ENCODE data around the gene HBEGF.
"Not testable (repeated sequence)": the region's sequence is repeated elsewhere in the genome, so short reads cannot be mapped to it uniquely, and the experiment has no call there.

The HBEGF gene

GRCh38 chr5:140360681-140361479, 14.5 kb upstream of the HBEGF start:
- DNase-seq: no peak

DNA sequence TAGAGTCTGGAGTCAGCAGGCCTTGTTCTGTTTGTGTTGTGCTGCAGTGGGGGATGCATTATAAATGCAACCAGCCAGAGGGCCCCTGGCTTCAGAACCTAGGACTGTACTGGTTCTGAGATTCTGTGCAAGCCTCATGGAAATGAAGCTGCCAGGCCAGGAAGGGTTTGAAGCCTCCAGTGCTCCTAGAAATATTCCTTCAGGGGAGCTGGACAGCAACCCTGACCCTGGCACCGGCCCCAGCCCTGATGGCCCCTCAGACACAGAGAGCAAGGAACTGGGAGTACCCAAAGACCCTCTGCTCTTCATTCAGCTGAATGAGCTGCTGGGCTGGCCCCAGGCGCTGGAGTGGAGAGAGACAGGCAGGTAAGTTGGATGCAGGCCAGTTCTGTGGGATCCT, 13.7 kb upstream of the HBEGF start, which contains the start of gene SLC4A9:
Gene SLC4A9, plus strand, starts transcription at position 94 of the 400 bp plus-strand sequence. Its CDS starts 43 bp downstream, at position 137.
- DNase-seq: no peak

GRCh38 chr5:140358738-140359310, 12.4 kb upstream of the HBEGF start:
- DNase-seq: no peak

DNA sequence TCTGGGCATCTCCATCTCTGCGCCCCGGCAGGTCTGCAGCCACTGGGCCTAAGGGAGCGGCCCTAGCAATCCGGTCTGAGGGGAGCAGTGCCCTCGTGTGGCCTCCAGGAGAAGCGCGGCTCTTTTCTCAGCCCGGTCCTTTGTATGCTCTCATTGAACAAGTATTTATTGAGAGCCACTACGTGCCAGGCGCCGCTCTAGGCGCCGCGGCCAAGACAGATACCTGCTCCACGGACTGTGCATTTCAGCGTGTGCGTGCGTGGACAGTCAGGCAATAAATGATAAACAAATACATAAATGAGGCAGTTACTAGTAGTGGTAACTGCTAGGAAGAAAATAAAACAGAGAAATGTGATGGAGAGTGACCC, 11.3 kb upstream of the HBEGF start:
- peak; percentile 64 for DNase-seq

- DNase-seq: no peak
These were observed 10.7 kb upstream of the HBEGF start for GRCh38 chr5:140356853-140357725.

- no peak for DNase-seq
These were observed 9.1 kb upstream of the HBEGF start for GRCh38 chr5:140355546-140355945.

DNA sequence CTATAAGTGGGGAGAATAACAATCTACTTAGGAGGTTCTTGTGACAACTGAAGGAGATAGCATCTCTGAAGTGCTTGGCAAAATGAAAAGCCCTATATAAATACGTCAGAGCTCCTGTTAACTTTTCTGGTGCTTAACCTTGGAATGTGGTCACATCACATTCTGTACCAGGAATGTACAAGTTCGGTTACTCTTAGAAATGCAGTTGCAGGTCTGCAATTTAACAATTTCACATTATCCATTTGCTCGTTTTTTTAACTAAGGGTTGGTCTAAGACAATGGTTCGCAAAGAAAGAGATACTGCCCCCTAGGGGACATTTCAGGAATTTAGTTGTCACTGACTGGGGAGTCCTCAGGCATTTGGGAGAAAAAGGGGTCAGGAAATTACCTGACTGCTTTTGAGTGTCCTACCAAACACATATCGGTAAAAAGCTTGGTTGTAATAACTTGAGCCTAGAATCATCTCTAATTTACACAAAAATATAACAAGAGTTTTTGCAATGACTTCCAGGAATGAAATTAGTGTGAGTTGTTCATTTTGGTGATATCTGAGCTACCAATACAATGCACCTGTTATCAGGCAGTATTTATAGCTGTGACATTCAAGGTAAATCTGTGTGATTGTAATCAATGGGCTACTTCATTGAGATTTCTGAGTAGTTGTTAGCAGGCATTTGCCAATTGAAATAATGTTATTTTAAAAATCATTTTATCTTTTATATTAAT, 5.4 kb upstream of the HBEGF start:
- peak; percentile 33 for DNase-seq

DNA sequence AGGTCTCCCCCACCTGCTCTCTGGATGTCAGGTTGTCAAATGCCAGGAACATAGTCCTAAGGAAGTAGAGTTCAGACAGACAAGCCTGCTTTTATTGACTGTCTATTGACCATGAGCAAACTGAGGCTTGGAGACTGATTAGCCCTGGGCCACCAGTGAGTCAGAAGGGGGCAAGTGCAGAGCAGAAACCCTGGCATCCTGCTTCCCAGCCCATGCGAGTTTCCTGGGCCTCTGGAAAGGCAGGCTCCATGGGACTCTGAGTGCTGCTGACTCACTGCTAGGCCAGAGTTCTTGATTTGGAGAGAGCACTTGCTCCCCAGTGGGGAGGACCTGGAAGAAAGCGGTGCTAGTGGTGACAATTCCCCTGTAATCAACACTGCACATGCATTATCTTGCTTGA, 2.8 kb upstream of the HBEGF start:
- DNase-seq: no peak

- no peak for DNase-seq
These were observed 1.7 kb upstream of the HBEGF start for GRCh38 chr5:140348104-140348503.

- DNase-seq: no peak
These were observed 957 bp upstream of the HBEGF start for GRCh38 chr5:140347360-140347759.

DNA sequence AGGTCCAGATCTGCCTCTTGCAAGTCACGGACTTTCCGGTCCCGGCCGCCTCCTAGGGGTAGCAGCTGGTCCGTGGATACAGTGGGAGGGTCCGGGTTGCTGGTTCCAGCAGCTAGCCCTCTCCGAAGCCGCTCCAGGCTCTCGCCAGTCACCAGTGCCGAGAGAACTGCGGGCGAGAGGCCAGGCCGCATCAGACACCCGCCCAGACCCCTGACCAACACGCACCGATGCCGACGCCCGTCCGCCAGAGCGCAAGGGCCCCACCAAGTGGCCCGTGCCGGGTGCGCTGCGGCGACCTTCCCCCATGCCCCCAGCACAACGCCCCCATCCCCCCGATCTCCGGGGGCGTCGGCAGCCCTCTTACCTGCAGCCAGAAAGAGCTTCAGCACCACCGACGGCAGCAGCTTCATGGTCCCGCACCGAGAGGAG, 470 bp downstream of the HBEGF start:
- DNase-seq: no peak

DNA sequence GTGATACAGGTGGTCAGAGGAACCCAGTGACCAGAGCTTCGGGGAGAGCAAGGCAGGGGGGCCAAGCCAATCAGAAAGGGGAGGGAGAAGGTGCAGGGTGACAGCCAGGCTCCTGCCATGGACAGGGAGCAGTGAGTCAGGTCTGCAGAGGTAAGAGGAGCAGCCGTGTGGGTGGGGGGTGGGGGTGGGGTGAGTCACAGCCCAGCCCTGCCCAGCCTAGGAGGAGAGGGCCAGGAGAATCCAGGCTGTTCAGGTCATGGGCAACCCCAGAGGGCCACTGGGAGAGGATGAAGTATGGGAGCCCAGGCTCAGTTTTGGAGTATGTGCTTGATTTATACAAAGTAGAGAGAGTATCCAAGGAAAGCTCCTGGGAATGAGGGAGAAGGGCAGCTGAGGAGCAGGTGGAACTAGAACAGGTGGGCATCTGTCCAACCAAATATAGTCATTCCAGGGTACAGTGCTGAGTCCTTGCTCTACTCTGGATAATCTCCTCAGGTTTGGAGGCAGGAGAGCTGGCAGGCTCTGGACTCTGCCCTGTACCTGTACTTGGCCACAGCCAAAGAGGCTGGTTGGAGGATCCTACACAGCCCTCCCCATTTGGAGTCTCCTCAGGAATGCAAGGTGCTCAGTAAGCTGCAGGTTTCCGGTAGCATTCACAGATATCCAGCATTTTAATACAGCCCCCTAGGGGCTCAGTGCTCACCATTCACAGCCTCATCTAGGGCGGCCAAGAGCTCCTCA, 1.6 kb downstream of the HBEGF start:
- DNase-seq: peak; percentile 8

GRCh38 chr5:140343849-140344248, 2.6 kb downstream of the HBEGF start:
- not testable (repeated sequence) for DNase-seq

- no peak for DNase-seq
These were observed 3.5 kb downstream of the HBEGF start for GRCh38 chr5:140342896-140343295.

DNA sequence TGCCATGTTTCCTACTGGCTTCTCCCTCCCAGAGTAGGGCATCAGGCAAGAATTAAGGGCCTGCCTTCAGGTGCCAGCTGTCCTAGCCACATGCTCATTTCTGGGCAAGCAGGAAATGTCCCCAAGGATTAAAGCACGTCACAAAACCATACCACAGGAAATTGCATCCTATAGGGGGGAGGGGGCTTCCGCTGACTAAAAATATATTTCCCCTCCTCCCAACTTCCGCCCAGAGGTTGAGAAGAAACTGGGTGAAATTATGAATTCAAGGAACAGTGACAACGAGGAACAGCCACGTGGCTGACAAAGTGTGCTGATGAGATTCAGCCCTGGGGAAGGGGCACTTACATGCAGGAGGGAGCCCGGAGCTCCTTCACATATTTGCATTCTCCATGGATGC, 4.1 kb downstream of the HBEGF start:
- no peak for DNase-seq

- no peak for DNase-seq
These were observed 4.8 kb downstream of the HBEGF start for GRCh38 chr5:140341591-140341990.

GRCh38 chr5:140340605-140341121, 5.7 kb downstream of the HBEGF start:
- no peak for DNase-seq

DNA sequence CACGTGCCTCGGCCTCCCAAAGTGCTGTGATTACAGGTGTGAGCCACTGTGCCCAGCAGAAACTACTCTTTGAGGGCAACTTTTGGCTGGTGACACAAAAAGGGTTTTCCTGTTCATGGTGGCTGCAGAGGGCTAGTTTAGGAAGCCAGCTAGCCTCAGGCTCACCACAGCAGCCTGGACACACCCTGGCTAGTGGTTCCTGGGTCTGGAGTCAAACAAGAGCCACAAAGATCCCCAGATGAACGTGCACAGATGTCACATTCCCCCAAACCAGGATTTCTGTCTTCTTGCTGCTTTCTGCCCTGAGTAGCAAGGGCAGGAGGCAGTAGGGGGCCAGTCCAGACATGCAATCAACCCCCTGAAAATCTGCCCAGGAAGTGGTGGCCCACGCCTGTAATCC, 6.8 kb downstream of the HBEGF start:
- no peak for DNase-seq

- no peak for DNase-seq
These were observed 7.5 kb downstream of the HBEGF start for GRCh38 chr5:140338908-140339307.

DNA sequence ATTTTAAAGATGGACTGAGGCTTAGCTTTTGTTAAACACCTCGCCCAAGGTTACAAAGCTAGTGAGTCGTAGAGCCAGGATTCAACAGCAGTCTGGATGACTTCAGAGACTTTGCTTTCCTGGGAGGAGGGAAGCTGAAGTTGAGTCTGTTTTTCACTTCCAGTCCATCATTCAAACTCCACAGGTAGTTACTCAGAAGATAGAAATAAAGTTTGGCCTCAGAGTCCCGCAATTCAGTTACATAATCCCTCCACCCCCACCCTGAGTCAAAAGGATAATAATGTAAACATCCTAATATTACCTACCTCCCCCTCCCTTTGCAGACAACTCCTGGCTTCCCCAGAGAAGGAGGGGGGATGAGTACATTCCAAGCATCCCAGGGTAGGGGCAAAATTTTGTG, 8.1 kb downstream of the HBEGF start:
- DNase-seq: no peak

DNA sequence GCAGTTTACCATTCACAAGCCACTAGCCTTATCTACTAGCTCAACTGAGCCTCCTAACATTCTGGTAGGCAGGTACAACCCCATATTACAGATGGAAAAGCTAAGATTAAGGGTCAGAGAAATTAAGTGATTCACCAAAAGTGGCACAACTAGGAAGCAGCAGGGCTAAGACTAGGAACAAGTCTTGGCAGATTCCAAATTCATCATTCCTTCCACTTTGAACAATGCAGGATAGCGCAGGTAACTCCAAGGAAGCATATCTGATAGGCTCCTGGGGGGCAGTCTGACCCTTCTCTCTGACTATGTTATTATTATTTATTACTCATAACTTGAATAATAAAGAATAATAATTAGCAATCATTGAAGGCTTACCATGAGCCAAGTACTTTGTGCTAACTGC, 8.5 kb downstream of the HBEGF start:
- DNase-seq: no peak

DNA sequence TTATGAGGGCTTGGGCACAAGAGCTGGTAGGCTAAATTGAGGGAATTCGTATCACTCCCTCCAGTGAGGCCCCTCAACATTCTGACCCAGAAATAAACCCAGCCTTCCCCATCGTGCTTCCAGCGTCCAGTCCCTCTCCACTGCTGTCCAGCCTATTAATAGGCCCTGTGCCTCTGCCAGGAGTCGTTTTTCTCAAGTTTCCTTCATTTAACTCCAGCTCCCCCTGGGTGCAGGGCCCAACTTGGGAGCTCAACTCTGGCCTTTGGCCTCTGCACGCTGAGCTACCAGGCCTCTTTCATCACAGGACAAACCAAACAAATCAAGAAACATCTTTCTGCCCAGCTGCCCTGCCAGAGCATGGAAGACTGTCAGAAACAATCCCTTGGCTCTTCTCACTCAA, 10.0 kb downstream of the HBEGF start:
- no peak for DNase-seq

All from NCI-H1105 treated with DMSO at 0.1 percent for 48 hours (cell line).